HG02763 (cell line): ENCODE data around the gene CCDC7.
"Not testable (repeated sequence)": the region's sequence is repeated elsewhere in the genome, so short reads cannot be mapped to it uniquely, and the experiment has no call there.

Experiments
- ATAC-seq: cut with Tn5 transposase; IDR thresholded peaks from one replicate; pipeline ENCODE4 v1.9.1; 2021; ENCODE audit warnings: mild to moderate bottlenecking, moderate library complexity; ENCODE audit not compliant: unreplicated experiment

Gene CCDC7

GRCh38 chr10:32446536-32447406 lies 831 bp downstream of the CCDC7 start:
- ATAC-seq = no peak

GRCh38 chr10:32454148-32454547 lies 8.2 kb downstream of the CCDC7 start:
- no peak for ATAC-seq

- no peak for ATAC-seq
Observed at GRCh38 chr10:32459051-32459698, 13.2 kb downstream of the CCDC7 start.

GRCh38 chr10:32461203-32461602 lies 15.3 kb downstream of the CCDC7 start:
- no peak for ATAC-seq

GRCh38 chr10:32471232-32471631 lies 25.3 kb downstream of the CCDC7 start:
- ATAC-seq = no peak

- no peak for ATAC-seq
Observed at GRCh38 chr10:32477499-32477898, 31.6 kb downstream of the CCDC7 start.

- no peak for ATAC-seq
Observed at GRCh38 chr10:32481606-32482005, 35.7 kb downstream of the CCDC7 start.

- not testable (repeated sequence) for ATAC-seq
Observed at GRCh38 chr10:32483019-32483502, 37.1 kb downstream of the CCDC7 start.

GRCh38 chr10:32488038-32488437 lies 42.1 kb downstream of the CCDC7 start:
- not testable (repeated sequence) for ATAC-seq

- no peak for ATAC-seq
Observed at GRCh38 chr10:32489158-32489557, 43.2 kb downstream of the CCDC7 start.

- ATAC-seq = no peak
Observed at GRCh38 chr10:32489901-32490300, 44.0 kb downstream of the CCDC7 start.

GRCh38 chr10:32494562-32494961 lies 48.6 kb downstream of the CCDC7 start:
- ATAC-seq = not testable (repeated sequence)

- ATAC-seq = not testable (repeated sequence)
Observed at GRCh38 chr10:32500136-32500535, 54.2 kb downstream of the CCDC7 start.

- no peak for ATAC-seq
Observed at GRCh38 chr10:32501906-32502305, 56.0 kb downstream of the CCDC7 start.

- not testable (repeated sequence) for ATAC-seq
Observed at GRCh38 chr10:32505762-32506420, 60.0 kb downstream of the CCDC7 start.

GRCh38 chr10:32511599-32511998 lies 65.7 kb downstream of the CCDC7 start:
- ATAC-seq = no peak

- no peak for ATAC-seq
Observed at GRCh38 chr10:32516567-32517495, 70.9 kb downstream of the CCDC7 start.

- ATAC-seq = no peak
Observed at GRCh38 chr10:32530231-32530630, 84.3 kb downstream of the CCDC7 start.

- no peak for ATAC-seq
Observed at GRCh38 chr10:32538256-32538655, 92.3 kb downstream of the CCDC7 start.

GRCh38 chr10:32540691-32541470 lies 94.9 kb downstream of the CCDC7 start:
- no peak for ATAC-seq
